Thymus (tissue), 11 donors: ENCODE measurements around the gene NHP2. TPM values are rescaled to one million over a fixed set of nuclear protein-coding genes. Genes with fewer than 3 reads are reported as not detected.
A peak's percentile ranks its signal among the peaks of the same experiment; 100 is the strongest.

Source experiments
- DNase-seq, 9 donors: peaks; one replicate each; pipeline ENCODE4 v3.0.0-alpha.2; 2013; ENCODE audit warnings: low spot score in 9 of 9, low read depth in 6 of 9, missing footprints in 1 of 9
- H3K27ac ChIP-seq, 2 donors: one replicate each; pipeline ENCODE4 v1.5.1; 2013; ENCODE audit warnings: control low read depth in 1 of 2, low read depth in 1 of 2, low read length in 1 of 2, mild to moderate bottlenecking in 1 of 2, moderate library complexity in 1 of 2
- H3K27me3 ChIP-seq, 2 donors: one replicate each; pipeline ENCODE4 v1.5.1; 2013; ENCODE audit warnings: low read length in 1 of 2; ENCODE audit not compliant: control insufficient read depth in 2 of 2, insufficient read depth in 1 of 2
- H3K36me3 ChIP-seq, 2 donors: one replicate each; pipeline ENCODE4 v1.5.1; 2013; ENCODE audit warnings: low read length in 1 of 2, mild to moderate bottlenecking in 1 of 2, moderate library complexity in 1 of 2; ENCODE audit not compliant: control insufficient read depth in 2 of 2, insufficient read depth in 2 of 2
- H3K4me1 ChIP-seq, 2 donors: one replicate each; pipeline ENCODE4 v1.5.1; 2013; ENCODE audit warnings: low read length in 2 of 2; ENCODE audit not compliant: control insufficient read depth in 2 of 2, insufficient read depth in 2 of 2
- H3K4me3 ChIP-seq, 2 donors: one replicate each; pipeline ENCODE4 v1.5.1; 2013; ENCODE audit warnings: low read length in 2 of 2, control low read depth in 1 of 2, mild to moderate bottlenecking in 1 of 2
- H3K9me3 ChIP-seq, 2 donors: one replicate each; pipeline ENCODE4 v1.5.1; 2013; ENCODE audit warnings: low read length in 1 of 2, mild to moderate bottlenecking in 1 of 2; ENCODE audit not compliant: control insufficient read depth in 2 of 2, insufficient read depth in 1 of 2
- WGBS: extraction: QIAGEN DNeasy Blood & Tissue Kit; methylation state at CpG from one replicate; pipeline ENCODE4 v1.1.7; 2013; 5-methylcytosine and 5-hydroxymethylcytosine counted together
- polyA plus RNA-seq: library from polyadenylated mRNA; stranded (reverse); fragments of 200-250 nt; gene quantifications from one replicate; pipeline ENCODE4 v1.2.3, GENCODE V29; 2013
- total RNA-seq: library from RNA; stranded (reverse); fragments of 120-200 nt; gene quantifications from one replicate; pipeline ENCODE4 v1.2.4, GENCODE V29; 2013
- donor health status: healthy.

NHP2 gene
- total and polyA plus RNA-seq, 2 donors, result 107 to 131 TPM

GRCh38 chr5:178123094-178123965 is 30.4 kb downstream of the NHP2 start:
- H3K4me3 ChIP-seq, result no peak overlapping the region
- no peak for DNase-seq
- H3K27ac ChIP-seq, result no peak overlapping the region
- peaks cover 17 to 34% of the 10 kb centered on the region in 2 donors for H3K4me1 ChIP-seq
- peaks cover 0 to 6% of the 10 kb centered on the region in 2 donors for H3K27me3 ChIP-seq
- 94% methylated on average over 13 of the region's 13 CpGs for WGBS
- no peaks in the 10 kb centered on the region for H3K36me3 ChIP-seq
- peaks cover 0 to 3% of the 10 kb centered on the region in 2 donors for H3K9me3 ChIP-seq

GRCh38 chr5:178122346-178122745 is 31.3 kb downstream of the NHP2 start:
- H3K27me3 ChIP-seq, result peaks cover 0 to 16% of the 10 kb centered on the region in 2 donors
- H3K27ac ChIP-seq, result no peak overlapping the region
- peaks cover 0 to 3% of the 10 kb centered on the region in 2 donors for H3K9me3 ChIP-seq
- peaks cover 23 to 35% of the 10 kb centered on the region in 2 donors for H3K4me1 ChIP-seq
- WGBS, result over 99% methylated on average over 5 of the region's 5 CpGs
- no peak for DNase-seq
- H3K36me3 ChIP-seq, result no peaks in the 10 kb centered on the region
- H3K4me3 ChIP-seq, result no peak overlapping the region

GRCh38 chr5:178121391-178122276 is 32.1 kb downstream of the NHP2 start:
- peaks cover 0 to 3% of the 10 kb centered on the region in 2 donors for H3K9me3 ChIP-seq
- peak overlapping the region; percentile 86 to 92 for H3K27ac ChIP-seq
- H3K4me1 ChIP-seq, result peaks cover 30 to 42% of the 10 kb centered on the region in 2 donors
- 78% methylated on average over 38 of the region's 38 CpGs for WGBS
- DNase-seq, result peak in 3 of 9 donors; percentile 43 to 55 (median 51)
- H3K4me3 ChIP-seq, result peak overlapping the region in 1 of 2 donors; percentile 49
- H3K36me3 ChIP-seq, result no peaks in the 10 kb centered on the region
- H3K27me3 ChIP-seq, result peaks cover 4 to 23% of the 10 kb centered on the region in 2 donors

- peaks cover 12 to 31% of the 10 kb centered on the region in 2 donors for H3K27me3 ChIP-seq
- peak; percentile 73 to 95 (median 83) for DNase-seq
- H3K36me3 ChIP-seq, result no peaks in the 10 kb centered on the region
- peak overlapping the region; percentile 86 to 92 for H3K27ac ChIP-seq
- peak overlapping the region in 1 of 2 donors; percentile 49 for H3K4me3 ChIP-seq
- peaks cover 0 to 3% of the 10 kb centered on the region in 2 donors for H3K9me3 ChIP-seq
- peaks cover 32 to 50% of the 10 kb centered on the region in 2 donors for H3K4me1 ChIP-seq
- 21% methylated on average over 29 of the region's 29 CpGs for WGBS
These were observed 32.9 kb downstream of the NHP2 start for GRCh38 chr5:178120607-178121357.

GRCh38 chr5:178119915-178120606 is 33.6 kb downstream of the NHP2 start:
- peaks cover 20 to 39% of the 10 kb centered on the region in 2 donors for H3K27me3 ChIP-seq
- no peak overlapping the region for H3K27ac ChIP-seq
- DNase-seq, result no peak
- peaks cover 0 to 3% of the 10 kb centered on the region in 2 donors for H3K9me3 ChIP-seq
- peaks cover 32 to 57% of the 10 kb centered on the region in 2 donors for H3K4me1 ChIP-seq
- 96% methylated on average over 27 of the region's 27 CpGs for WGBS
- no peaks in the 10 kb centered on the region for H3K36me3 ChIP-seq
- H3K4me3 ChIP-seq, result no peak overlapping the region

- DNase-seq, result no peak
- no peak overlapping the region for H3K4me3 ChIP-seq
- H3K27ac ChIP-seq, result no peak overlapping the region
- peaks cover 38 to 55% of the 10 kb centered on the region in 2 donors for H3K27me3 ChIP-seq
- WGBS, result 77% methylated on average over 18 of the region's 18 CpGs
- H3K9me3 ChIP-seq, result peaks cover 0 to 6% of the 10 kb centered on the region in 2 donors
- no peaks in the 10 kb centered on the region for H3K36me3 ChIP-seq
- H3K4me1 ChIP-seq, result peaks cover 43 to 62% of the 10 kb centered on the region in 2 donors
These were observed 35.6 kb downstream of the NHP2 start for GRCh38 chr5:178117923-178118701.

- peak in 2 of 9 donors; percentile 39 to 71 for DNase-seq
- Histone ChIP-seq H3K4me1 (peaks cover 30 to 51% of the 10 kb centered on the region in 2 donors), H3K4me3 (peak overlapping the region in 1 of 2 donors; percentile 11), H3K36me3 (no peaks in the 10 kb centered on the region), H3K27me3 (peaks cover 46 to 71% of the 10 kb centered on the region in 2 donors), H3K9me3 (peaks cover 0 to 11% of the 10 kb centered on the region in 2 donors), H3K27ac (no peak overlapping the region)
- 13% methylated on average over 22 of the region's 22 CpGs for WGBS
These were observed 37.4 kb downstream of the NHP2 start for GRCh38 chr5:178116143-178116885.
